Loucy (cell line): Measurements from ENCODE around the gene NAB1.

Source experiments
- CTCF ChIP-seq: fragments of 200-600 bp; sonication (generic); conservative IDR thresholded peaks from 2 replicates; pipeline ENCODE4 v1.5.1; 2014; ENCODE audit warnings: mild to moderate bottlenecking, antibody characterized with exemption, low read length
- EZH2phosphoT487 ChIP-seq: fragments of 200-600 bp; IDR thresholded peaks from 2 replicates; pipeline ENCODE4 v1.6.1; 2018; ENCODE audit warnings: antibody characterized with exemption, mild to moderate bottlenecking, moderate library complexity, borderline replicate concordance

GRCh38 chr2:190723397-190724090 is 74.7 kb downstream of the NAB1 start:
- TF ChIP-seq CTCF (no peak), EZH2phosphoT487 (no peak)
